ENCODE data around the gene GPR132. TPM values are rescaled to one million over a fixed set of nuclear protein-coding genes. Genes with fewer than 3 reads are reported as not detected.

Gene GPR132
- total and polyA plus RNA-seq, 2 of the 13 experiments (the other 11 are each of a cell fraction or from before 2014, with no cell fraction given), result not detected

GRCh38 chr14:105020815-105021655, 44.2 kb downstream of the GPR132 start, which contains the start of gene CDCA4 (continued):
- no peak for TF ChIP-seq ZHX2 (IDR thresholded peaks at IDR 0.05; ENCODE audit: low read depth)
- peak; percentile 43; the same call in 1 of the 2 replicates for TF ChIP-seq ZHX2 (CRISPR knock-in tag; IDR thresholded peaks at IDR 0.05; ENCODE audit: borderline replicate concordance)
- peak; percentile 18; the same call in 1 of the 2 replicates for TF ChIP-seq SMYD3 (CRISPR knock-in tag; IDR thresholded peaks at IDR 0.05)
- TF ChIP-seq JDP2 (CRISPR knock-in tag; IDR thresholded peaks at IDR 0.05; ENCODE audit: borderline replicate concordance), result no peak
- TF ChIP-seq RELA (CRISPR knock-in tag; IDR thresholded peaks at IDR 0.05), result no peak; the same call in 1 of the 2 replicates
- TF ChIP-seq ZNF317 (CRISPR knock-in tag; IDR thresholded peaks at IDR 0.05), result no peak
- TF ChIP-seq FLYWCH1 (CRISPR knock-in tag; IDR thresholded peaks at IDR 0.05), result no peak
- TF ChIP-seq ELF4 (CRISPR knock-in tag; IDR thresholded peaks at IDR 0.05; ENCODE audit: borderline replicate concordance), result no peak
- TF ChIP-seq, protein P1, sequence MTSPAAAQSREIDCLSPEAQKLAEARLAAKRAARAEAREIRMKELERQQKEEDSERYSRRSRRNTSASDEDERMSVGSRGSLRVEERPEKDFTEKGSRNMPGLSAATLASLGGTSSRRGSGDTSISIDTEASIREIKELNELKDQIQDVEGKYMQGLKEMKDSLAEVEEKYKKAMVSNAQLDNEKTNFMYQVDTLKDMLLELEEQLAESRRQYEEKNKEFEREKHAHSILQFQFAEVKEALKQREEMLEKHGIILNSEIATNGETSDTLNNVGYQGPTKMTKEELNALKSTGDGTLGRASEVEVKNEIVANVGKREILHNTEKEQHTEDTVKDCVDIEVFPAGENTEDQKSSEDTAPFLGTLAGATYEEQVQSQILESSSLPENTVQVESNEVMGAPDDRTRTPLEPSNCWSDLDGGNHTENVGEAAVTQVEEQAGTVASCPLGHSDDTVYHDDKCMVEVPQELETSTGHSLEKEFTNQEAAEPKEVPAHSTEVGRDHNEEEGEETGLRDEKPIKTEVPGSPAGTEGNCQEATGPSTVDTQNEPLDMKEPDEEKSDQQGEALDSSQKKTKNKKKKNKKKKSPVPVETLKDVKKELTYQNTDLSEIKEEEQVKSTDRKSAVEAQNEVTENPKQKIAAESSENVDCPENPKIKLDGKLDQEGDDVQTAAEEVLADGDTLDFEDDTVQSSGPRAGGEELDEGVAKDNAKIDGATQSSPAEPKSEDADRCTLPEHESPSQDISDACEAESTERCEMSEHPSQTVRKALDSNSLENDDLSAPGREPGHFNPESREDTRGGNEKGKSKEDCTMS (CRISPR knock-in tag; conservative IDR thresholded peaks at IDR 0.05), result no peak
- no peak; the same call in 1 of the 2 replicates for TF ChIP-seq ZSCAN5A (CRISPR knock-in tag; IDR thresholded peaks at IDR 0.05; ENCODE audit: borderline replicate concordance)
- no peak for TF ChIP-seq SMARCE1 (IDR thresholded peaks at IDR 0.05; ENCODE audit: borderline replicate concordance)
- TF ChIP-seq CBX5 (CRISPR knock-in tag; IDR thresholded peaks at IDR 0.05; ENCODE audit: borderline replicate concordance), result no peak
- no peak for TF ChIP-seq RBM22 (optimal IDR thresholded peaks at IDR 0.05; ENCODE audit: low read length)
- no peak for TF ChIP-seq ZSCAN25 (CRISPR knock-in tag; IDR thresholded peaks at IDR 0.05)
- TF ChIP-seq ZBTB37 (CRISPR knock-in tag; IDR thresholded peaks at IDR 0.05), result no peak
- TF ChIP-seq ZNF549 (CRISPR knock-in tag; IDR thresholded peaks at IDR 0.05), result no peak
- no peak for TF ChIP-seq HOXA9 (CRISPR knock-in tag; IDR thresholded peaks at IDR 0.05; ENCODE audit: borderline replicate concordance)
- 0 out of 2 replicates have a peak, but pooled peaks have one; percentile 50 for TF ChIP-seq ARNTL (CRISPR knock-in tag; IDR thresholded peaks at IDR 0.05)

Data from HepG2 (cell line).